Uterus (tissue), 4 donors: Measurements from ENCODE around the gene SLC35A2. TPM values are rescaled to one million over a fixed set of nuclear protein-coding genes. Genes with fewer than 3 reads are reported as not detected.
A peak's percentile ranks its signal among the peaks of the same experiment; 100 is the strongest.

Source experiments
- DNase-seq, 2 donors: peaks; one replicate each; pipeline ENCODE4 v3.0.0-alpha.2; 2019 to 2020
- H3K27ac ChIP-seq, 2 donors: fragments of 200-600 bp; sonication (generic); 1 replicate in 1 of 2; 2 replicates in 1 of 2; pipeline ENCODE4 v1.5.1; 2016 to 2018
- H3K27me3 ChIP-seq, 2 donors: fragments of 200-600 bp; sonication (generic); one replicate each; pipeline ENCODE4 v1.5.1; 2018 to 2019; ENCODE audit warnings: control low read depth in 1 of 2
- H3K36me3 ChIP-seq, 2 donors: fragments of 200-600 bp; sonication (generic); one replicate each; pipeline ENCODE4 v1.5.1; 2019; ENCODE audit warnings: control low read depth in 1 of 2
- H3K4me1 ChIP-seq, 2 donors: fragments of 200-600 bp; sonication (generic); one replicate each; pipeline ENCODE4 v1.5.1; 2018 to 2019; ENCODE audit warnings: control low read depth in 1 of 2
- H3K4me3 ChIP-seq, 2 donors: fragments of 200-600 bp; sonication (generic); 1 replicate in 1 of 2; 2 replicates in 1 of 2; pipeline ENCODE4 v1.5.1; 2018 to 2019; ENCODE audit warnings: mild to moderate bottlenecking in 1 of 2
- H3K9me3 ChIP-seq, 2 donors: fragments of 200-600 bp; sonication (generic); one replicate each; pipeline ENCODE4 v1.5.1; 2019; ENCODE audit warnings: control low read depth in 1 of 2
- POLR2A ChIP-seq, 2 donors: fragments of 450-650 bp; IDR thresholded peaks; one replicate each; pipeline ENCODE4 v1.6.1; 2016; ENCODE audit warnings: antibody characterized with exemption in 2 of 2, mild to moderate bottlenecking in 1 of 2, moderate library complexity in 1 of 2
- intact Hi-C: fragments of 100-400 bp; cut with DNase I; formaldehyde crosslinking; loops from one replicate; pipeline ENCODE4 v1.15.1; 2023; ENCODE audit warnings: low total_unique reads
- total RNA-seq, 4 donors: library from RNA; depleted of rRNA in 3 of 4; stranded (reverse); fragments of >200 nt in 3 of 4; gene quantifications; one replicate each; pipeline versions ENCODE4 v1.1.0 to v1.2.4, GENCODE V29; 2014 to 2023
- TF ChIP-seq, protein P1 (sequence below), 4 experiments: fragments of 200-600 bp in 2 of 4; fragments of 450-650 bp in 2 of 4; sonication (generic) in 2 of 4; IDR thresholded peaks; one replicate each; pipeline ENCODE4 v1.5.1; 2016 to 2019; ENCODE audit warnings: antibody characterized with exemption in 4 of 4, mild to moderate bottlenecking in 2 of 4, moderate library complexity in 1 of 4
- donor health status: DM: yes; HTN: yes; CAD: no.

The SLC35A2 gene
- total RNA-seq, 4 donors from 2014 or later, result 4.4 to 16.9 (median 11.1) TPM

DNA sequence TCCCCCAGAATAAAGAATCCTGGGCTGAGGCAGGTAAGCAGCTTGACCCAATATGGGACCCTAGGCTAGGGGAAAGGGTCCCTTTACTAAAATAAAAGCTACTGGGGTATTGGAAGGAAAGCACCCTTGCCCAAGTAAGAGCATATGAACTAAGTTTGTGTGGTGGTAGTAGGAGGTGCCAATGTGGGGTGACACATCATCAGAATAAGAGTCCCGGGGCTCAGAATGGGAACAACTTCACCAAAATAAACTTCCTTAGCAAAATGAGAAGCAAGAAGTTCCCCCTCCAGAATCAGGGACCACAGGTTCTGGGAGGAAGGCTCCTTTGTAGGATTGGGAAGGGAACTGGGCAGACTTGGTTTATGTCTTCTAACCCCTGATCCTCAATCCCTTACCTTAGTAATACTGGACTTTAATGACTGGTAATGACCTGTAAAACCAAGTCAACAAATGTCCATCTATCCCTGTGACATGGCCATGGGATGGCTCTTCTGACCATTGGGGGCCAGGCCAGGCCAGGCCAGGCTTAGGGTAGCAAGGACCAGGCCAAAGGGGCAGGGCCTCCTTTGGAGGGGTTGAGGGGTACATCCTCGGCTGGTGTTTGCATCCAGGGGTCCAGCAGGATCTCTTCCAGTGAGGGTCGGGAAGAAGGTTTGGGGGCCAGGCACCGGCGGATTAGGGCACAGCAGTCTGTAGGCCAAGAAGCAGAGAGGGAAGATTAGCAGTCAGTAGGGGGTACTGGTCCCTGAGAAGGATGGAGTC is 2.3 kb upstream of the SLC35A2 start:
- Histone ChIP-seq H3K9me3 (no peaks in the 10 kb centered on the region), H3K36me3 (no peaks in the 10 kb centered on the region), H3K27me3 (no peaks in the 10 kb centered on the region), H3K27ac (no peak overlapping the region), H3K4me3 (no peak overlapping the region), H3K4me1 (no peaks in the 10 kb centered on the region)
- no peak for TF ChIP-seq POLR2A (IDR thresholded peaks at IDR 0.05)
- TF ChIP-seq, protein P1, sequence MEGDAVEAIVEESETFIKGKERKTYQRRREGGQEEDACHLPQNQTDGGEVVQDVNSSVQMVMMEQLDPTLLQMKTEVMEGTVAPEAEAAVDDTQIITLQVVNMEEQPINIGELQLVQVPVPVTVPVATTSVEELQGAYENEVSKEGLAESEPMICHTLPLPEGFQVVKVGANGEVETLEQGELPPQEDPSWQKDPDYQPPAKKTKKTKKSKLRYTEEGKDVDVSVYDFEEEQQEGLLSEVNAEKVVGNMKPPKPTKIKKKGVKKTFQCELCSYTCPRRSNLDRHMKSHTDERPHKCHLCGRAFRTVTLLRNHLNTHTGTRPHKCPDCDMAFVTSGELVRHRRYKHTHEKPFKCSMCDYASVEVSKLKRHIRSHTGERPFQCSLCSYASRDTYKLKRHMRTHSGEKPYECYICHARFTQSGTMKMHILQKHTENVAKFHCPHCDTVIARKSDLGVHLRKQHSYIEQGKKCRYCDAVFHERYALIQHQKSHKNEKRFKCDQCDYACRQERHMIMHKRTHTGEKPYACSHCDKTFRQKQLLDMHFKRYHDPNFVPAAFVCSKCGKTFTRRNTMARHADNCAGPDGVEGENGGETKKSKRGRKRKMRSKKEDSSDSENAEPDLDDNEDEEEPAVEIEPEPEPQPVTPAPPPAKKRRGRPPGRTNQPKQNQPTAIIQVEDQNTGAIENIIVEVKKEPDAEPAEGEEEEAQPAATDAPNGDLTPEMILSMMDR (IDR thresholded peaks at IDR 0.05), result no peak
- intact Hi-C loops, result no loop called here
- DNase-seq, result no peak

DNA sequence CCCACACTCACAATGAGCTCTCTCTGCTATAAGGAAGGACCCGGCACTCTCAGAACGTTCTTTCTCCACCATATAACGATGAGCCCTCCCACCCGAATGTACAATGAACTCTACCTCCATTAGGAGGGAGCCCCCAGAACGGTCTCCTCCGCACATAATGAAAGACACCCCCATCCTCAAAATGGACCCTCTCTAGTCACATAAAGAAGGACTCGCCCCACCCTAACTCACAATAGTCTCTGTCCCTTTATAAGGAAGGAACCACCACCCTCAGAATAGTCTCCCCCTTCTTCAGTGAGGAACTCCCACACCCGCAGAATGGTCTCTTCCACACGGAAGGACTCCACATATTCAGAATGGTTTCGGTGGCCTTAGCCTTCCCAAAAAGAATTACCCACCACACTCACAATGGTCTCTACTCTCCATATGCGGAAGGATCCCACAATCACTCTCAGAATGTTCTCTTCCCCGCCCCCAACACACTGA is 477 bp downstream of the SLC35A2 start:
- Histone ChIP-seq H3K4me3 (peak overlapping the region; percentile 44 to 58), H3K36me3 (no peaks in the 10 kb centered on the region), H3K27ac (peak overlapping the region; percentile 51 to 66), H3K27me3 (no peaks in the 10 kb centered on the region), H3K9me3 (no peaks in the 10 kb centered on the region), H3K4me1 (no peaks in the 10 kb centered on the region)
- intact Hi-C loops, result no loop called here
- DNase-seq, result no peak
- no peak for TF ChIP-seq POLR2A (IDR thresholded peaks at IDR 0.05)
- TF ChIP-seq, protein P1 (IDR thresholded peaks at IDR 0.05), result no peak

DNA sequence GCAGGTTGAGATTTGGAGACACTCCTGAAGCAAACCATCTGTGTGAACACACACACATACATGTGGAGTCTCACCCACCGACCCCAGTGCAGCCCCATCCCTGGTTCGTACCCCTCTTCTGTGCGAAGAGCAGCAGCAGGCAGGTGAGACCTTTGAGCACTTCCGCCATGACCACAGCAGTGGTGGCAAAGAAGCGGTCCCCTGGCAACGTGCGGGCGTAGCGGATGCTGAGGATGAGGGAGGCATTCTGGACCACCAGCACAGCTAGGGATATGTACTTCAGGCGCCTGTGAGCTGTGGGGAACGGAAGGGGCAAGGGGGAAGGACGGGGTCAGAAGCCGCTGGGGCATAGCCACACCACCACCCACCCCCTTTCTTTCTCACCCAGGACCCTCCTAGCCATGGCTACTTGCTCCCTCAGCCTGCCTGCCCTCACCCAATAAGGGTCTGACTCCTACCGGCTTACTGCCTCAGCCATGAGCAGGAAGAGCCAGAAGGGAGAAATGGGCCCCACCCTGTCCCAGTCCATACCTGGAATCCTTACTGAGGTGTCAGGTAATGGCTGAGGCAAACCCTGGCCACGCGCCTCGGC is 1.6 kb downstream of the SLC35A2 start:
- intact Hi-C loops, result no loop called here

DNA sequence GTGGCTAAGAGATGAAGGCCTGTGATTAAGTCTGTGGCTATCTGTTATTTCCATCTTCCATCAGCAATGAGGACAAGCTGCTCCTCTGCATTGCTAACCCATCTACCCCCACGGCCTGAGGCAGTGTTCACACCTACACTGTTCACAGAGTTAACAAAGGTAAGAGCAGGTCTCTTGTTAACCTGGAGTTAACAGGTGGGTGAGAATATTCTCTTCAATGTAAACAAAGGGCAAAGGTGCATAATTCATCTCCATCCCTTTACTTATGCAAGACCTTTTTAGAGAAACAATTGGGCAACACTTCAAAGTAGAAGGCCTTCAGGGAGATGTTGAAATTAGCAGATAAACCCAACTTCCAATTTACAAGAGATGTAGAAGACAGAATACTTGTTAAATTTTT is 2.8 kb downstream of the SLC35A2 start:
- H3K36me3 ChIP-seq, result no peaks in the 10 kb centered on the region
- H3K27me3 ChIP-seq, result no peaks in the 10 kb centered on the region
- TF ChIP-seq, protein P1 (IDR thresholded peaks at IDR 0.05), result no peak
- TF ChIP-seq POLR2A (IDR thresholded peaks at IDR 0.05), result no peak
- H3K4me3 ChIP-seq, result no peak overlapping the region
- intact Hi-C loops, result no loop called here
- no peak overlapping the region for H3K27ac ChIP-seq
- H3K9me3 ChIP-seq, result no peaks in the 10 kb centered on the region
- DNase-seq, result no peak
- H3K4me1 ChIP-seq, result no peaks in the 10 kb centered on the region

More for the DNA sequence above, 1.6 kb downstream of the SLC35A2 start:
- no peaks in the 10 kb centered on the region for H3K36me3 ChIP-seq
- no peaks in the 10 kb centered on the region for H3K27me3 ChIP-seq
- DNase-seq, result no peak
- no peak overlapping the region for H3K27ac ChIP-seq
- H3K9me3 ChIP-seq, result no peaks in the 10 kb centered on the region
- no peak for TF ChIP-seq POLR2A (IDR thresholded peaks at IDR 0.05)
- TF ChIP-seq, protein P1 (IDR thresholded peaks at IDR 0.05), result no peak
- no peak overlapping the region for H3K4me3 ChIP-seq
- H3K4me1 ChIP-seq, result no peaks in the 10 kb centered on the region

DNA sequence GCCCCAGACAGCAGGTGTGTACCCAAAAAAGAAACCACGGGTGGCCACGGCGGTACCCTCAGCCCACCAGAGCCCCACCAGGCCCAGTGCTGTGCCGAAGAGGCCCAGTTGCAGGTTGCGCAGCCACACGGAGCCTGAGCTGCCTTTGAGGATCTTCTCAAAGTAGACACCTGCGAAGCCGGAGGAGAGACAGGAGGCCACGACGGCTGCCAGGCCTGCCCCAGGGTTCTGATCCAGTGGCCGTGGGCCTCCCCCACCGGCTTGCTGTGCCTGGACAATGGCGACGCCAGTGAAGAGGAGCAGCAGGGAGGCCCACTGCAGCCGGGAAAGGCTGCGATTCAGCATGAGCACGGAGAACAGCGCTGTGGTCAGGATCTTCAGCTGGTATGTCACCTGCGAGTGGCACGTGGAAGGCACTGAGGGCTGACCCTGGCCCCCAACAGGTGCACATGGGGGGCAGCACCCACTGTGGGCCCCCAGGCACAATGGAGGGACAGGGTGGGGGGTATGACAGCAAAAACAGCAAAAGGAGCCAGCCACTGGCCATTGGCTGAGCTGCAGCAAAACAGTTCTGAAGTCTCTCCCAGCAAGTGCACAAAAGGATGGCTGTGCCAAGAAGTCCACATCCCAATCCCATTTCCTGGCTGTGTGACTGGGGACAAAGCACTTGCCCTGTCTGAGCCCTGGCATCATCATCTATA is 6.2 kb downstream of the SLC35A2 start:
- Histone ChIP-seq H3K4me1 (no peaks in the 10 kb centered on the region), H3K9me3 (no peaks in the 10 kb centered on the region), H3K4me3 (no peak overlapping the region), H3K36me3 (no peaks in the 10 kb centered on the region), H3K27ac (no peak overlapping the region), H3K27me3 (no peaks in the 10 kb centered on the region)
- TF ChIP-seq, protein P1 (IDR thresholded peaks at IDR 0.05), result no peak
- TF ChIP-seq POLR2A (IDR thresholded peaks at IDR 0.05), result no peak
- intact Hi-C loops, result no loop called here
- DNase-seq, result no peak
